ENCODE results near the gene MSH5.

DNA sequence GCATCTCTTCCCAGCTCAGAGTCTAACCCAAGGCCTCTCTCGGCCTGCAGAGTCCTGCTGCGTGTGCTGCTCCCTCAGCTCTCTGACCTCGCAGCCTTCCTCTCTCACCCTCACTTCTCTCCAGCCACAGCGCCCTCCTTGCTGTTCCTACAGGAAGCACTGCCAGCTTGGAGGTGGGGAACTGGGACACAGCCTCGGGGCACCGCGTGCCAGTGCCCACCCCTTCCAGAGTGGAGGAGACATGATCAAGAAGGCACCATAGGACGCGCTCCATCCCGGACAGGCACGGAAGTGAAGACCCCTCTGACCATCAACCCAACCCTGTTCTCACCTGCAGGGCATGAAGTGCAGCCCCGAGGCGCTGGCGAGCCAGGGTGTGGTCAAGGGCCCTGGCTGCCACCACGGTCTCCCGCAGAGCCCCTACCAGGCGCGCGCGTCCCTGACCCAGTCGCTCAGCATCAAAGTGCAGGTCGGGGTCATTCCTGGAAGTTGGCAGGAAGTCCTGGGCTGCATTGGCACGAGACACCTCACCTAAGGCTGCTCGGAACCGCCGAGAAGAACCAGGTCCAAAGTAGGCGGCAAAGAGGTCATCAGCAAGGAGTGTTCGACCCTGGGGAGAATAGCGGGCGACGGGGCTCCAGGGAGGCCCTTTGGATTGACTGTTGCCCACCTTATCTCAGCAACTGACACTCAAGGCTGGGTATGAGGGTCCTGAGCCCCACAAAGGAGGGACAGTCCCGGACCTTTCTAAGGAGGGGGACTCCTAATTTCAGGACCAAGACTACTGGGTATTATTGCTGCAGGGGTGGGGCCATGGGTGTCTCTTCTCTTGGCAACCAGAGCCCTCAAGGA, 36.1 kb downstream of the MSH5 start:
- TF ChIP-seq, protein P1, sequence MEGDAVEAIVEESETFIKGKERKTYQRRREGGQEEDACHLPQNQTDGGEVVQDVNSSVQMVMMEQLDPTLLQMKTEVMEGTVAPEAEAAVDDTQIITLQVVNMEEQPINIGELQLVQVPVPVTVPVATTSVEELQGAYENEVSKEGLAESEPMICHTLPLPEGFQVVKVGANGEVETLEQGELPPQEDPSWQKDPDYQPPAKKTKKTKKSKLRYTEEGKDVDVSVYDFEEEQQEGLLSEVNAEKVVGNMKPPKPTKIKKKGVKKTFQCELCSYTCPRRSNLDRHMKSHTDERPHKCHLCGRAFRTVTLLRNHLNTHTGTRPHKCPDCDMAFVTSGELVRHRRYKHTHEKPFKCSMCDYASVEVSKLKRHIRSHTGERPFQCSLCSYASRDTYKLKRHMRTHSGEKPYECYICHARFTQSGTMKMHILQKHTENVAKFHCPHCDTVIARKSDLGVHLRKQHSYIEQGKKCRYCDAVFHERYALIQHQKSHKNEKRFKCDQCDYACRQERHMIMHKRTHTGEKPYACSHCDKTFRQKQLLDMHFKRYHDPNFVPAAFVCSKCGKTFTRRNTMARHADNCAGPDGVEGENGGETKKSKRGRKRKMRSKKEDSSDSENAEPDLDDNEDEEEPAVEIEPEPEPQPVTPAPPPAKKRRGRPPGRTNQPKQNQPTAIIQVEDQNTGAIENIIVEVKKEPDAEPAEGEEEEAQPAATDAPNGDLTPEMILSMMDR (IDR thresholded peaks at IDR 0.05): no peak
- TF ChIP-seq TCF7L2 (IDR thresholded peaks at IDR 0.05; ENCODE audit: low read depth, low read length): no peak

Measured in Panc1 (cell line).